HG03280 (cell line): ENCODE results near the gene ABCA3.
"Not testable (repeated sequence)": the region's sequence is repeated elsewhere in the genome, so short reads cannot be mapped to it uniquely, and the experiment has no call there.

Source experiments
- ATAC-seq: cut with Tn5 transposase; IDR thresholded peaks from one replicate; pipeline ENCODE4 v1.9.1; 2021; ENCODE audit warnings: mild to moderate bottlenecking, moderate library complexity; ENCODE audit not compliant: unreplicated experiment

The ABCA3 gene

GRCh38 chr16:2340564-2341455 is at the start of gene ABCA3:
Gene ABCA3 (minus strand): TSS chr16:2340728. CDS start chr16:2326466, 14,262 bp downstream.
- ATAC-seq: peak; percentile 87

GRCh38 chr16:2388875-2389433 is 48.4 kb upstream of the ABCA3 start:
- ATAC-seq: no peak

- no peak for ATAC-seq
Observed at GRCh38 chr16:2388139-2388874, 47.8 kb upstream of the ABCA3 start.

- no peak for ATAC-seq
Observed at GRCh38 chr16:2386990-2387389, 46.5 kb upstream of the ABCA3 start.

GRCh38 chr16:2385982-2386381 is 45.5 kb upstream of the ABCA3 start:
- not testable (repeated sequence) for ATAC-seq

- no peak for ATAC-seq
Observed at GRCh38 chr16:2385190-2385836, 44.8 kb upstream of the ABCA3 start.

GRCh38 chr16:2384426-2384825 is 43.9 kb upstream of the ABCA3 start:
- no peak for ATAC-seq

GRCh38 chr16:2383501-2383900 is 43.0 kb upstream of the ABCA3 start:
- no peak for ATAC-seq

- ATAC-seq: no peak
Observed at GRCh38 chr16:2374644-2375043, 34.1 kb upstream of the ABCA3 start.

GRCh38 chr16:2373176-2373575 is 32.6 kb upstream of the ABCA3 start:
- no peak for ATAC-seq

GRCh38 chr16:2372684-2373083 is 32.2 kb upstream of the ABCA3 start:
- ATAC-seq: no peak

- no peak for ATAC-seq
Observed at GRCh38 chr16:2371421-2371820, 30.9 kb upstream of the ABCA3 start.

- no peak for ATAC-seq
Observed at GRCh38 chr16:2370721-2371120, 30.2 kb upstream of the ABCA3 start.

GRCh38 chr16:2366660-2367309 is 26.3 kb upstream of the ABCA3 start:
- ATAC-seq: no peak

- no peak for ATAC-seq
Observed at GRCh38 chr16:2365397-2366294, 25.1 kb upstream of the ABCA3 start.

GRCh38 chr16:2364638-2365210 is 24.2 kb upstream of the ABCA3 start:
- no peak for ATAC-seq

- no peak for ATAC-seq
Observed at GRCh38 chr16:2362218-2362617, 21.7 kb upstream of the ABCA3 start.

- ATAC-seq: no peak
Observed at GRCh38 chr16:2361129-2361528, 20.6 kb upstream of the ABCA3 start.

- ATAC-seq: no peak
Observed at GRCh38 chr16:2359919-2360318, 19.4 kb upstream of the ABCA3 start.
